Measurements from ENCODE around the gene PUM1.
"Not testable (repeated sequence)": the region's sequence is repeated elsewhere in the genome, so short reads cannot be mapped to it uniquely, and the experiment has no call there.

PUM1 gene

GRCh38 chr1:31065310-31066217 is at the start of gene PUM1:
Gene PUM1, minus strand, starts transcription at chr1:31065717. Its CDS starts 6,151 bp downstream, at chr1:31059566.
- DNase-seq (ENCODE audit: low read depth in 1 of 2, low spot score in 1 of 2), result peak; percentile 97 to 99

GRCh38 chr1:31112266-31112935 is 46.9 kb upstream of the PUM1 start:
- DNase-seq (ENCODE audit: low read depth in 1 of 2, low spot score in 1 of 2), result no peak

- DNase-seq (ENCODE audit: low read depth in 1 of 2, low spot score in 1 of 2), result no peak
These were observed 45.9 kb upstream of the PUM1 start for GRCh38 chr1:31111290-31111951.

- no peak for DNase-seq (ENCODE audit: low read depth in 1 of 2, low spot score in 1 of 2)
These were observed 45.3 kb upstream of the PUM1 start for GRCh38 chr1:31110846-31111245.

GRCh38 chr1:31108861-31109260 is 43.3 kb upstream of the PUM1 start:
- no peak for DNase-seq (ENCODE audit: low read depth in 1 of 2, low spot score in 1 of 2)

- DNase-seq (ENCODE audit: low read depth in 1 of 2, low spot score in 1 of 2), result no peak
These were observed 40.1 kb upstream of the PUM1 start for GRCh38 chr1:31105646-31106045.

- no peak for DNase-seq (ENCODE audit: low read depth in 1 of 2, low spot score in 1 of 2)
These were observed 37.0 kb upstream of the PUM1 start for GRCh38 chr1:31102501-31102950.

- no peak for DNase-seq (ENCODE audit: low read depth in 1 of 2, low spot score in 1 of 2)
These were observed 35.6 kb upstream of the PUM1 start for GRCh38 chr1:31101147-31101502.

GRCh38 chr1:31099293-31100032 is 33.9 kb upstream of the PUM1 start:
- no peak for DNase-seq (ENCODE audit: low read depth in 1 of 2, low spot score in 1 of 2)

- DNase-seq (ENCODE audit: low read depth in 1 of 2, low spot score in 1 of 2), result no peak
These were observed 30.5 kb upstream of the PUM1 start for GRCh38 chr1:31095985-31096384.

GRCh38 chr1:31095298-31095981 is 29.9 kb upstream of the PUM1 start:
- DNase-seq (ENCODE audit: low read depth in 1 of 2, low spot score in 1 of 2), result no peak

GRCh38 chr1:31088081-31088480 is 22.6 kb upstream of the PUM1 start:
- not testable (repeated sequence) for DNase-seq (ENCODE audit: low read depth in 1 of 2, low spot score in 1 of 2)

GRCh38 chr1:31084782-31085569 is 19.5 kb upstream of the PUM1 start:
- DNase-seq (ENCODE audit: low read depth in 1 of 2, low spot score in 1 of 2), result no peak

- DNase-seq (ENCODE audit: low read depth in 1 of 2, low spot score in 1 of 2), result no peak
These were observed 16.9 kb upstream of the PUM1 start for GRCh38 chr1:31082385-31082784.

- DNase-seq (ENCODE audit: low read depth in 1 of 2, low spot score in 1 of 2), result no peak
These were observed 7.5 kb upstream of the PUM1 start for GRCh38 chr1:31073044-31073443.

- no peak for DNase-seq (ENCODE audit: low read depth in 1 of 2, low spot score in 1 of 2)
These were observed 6.8 kb upstream of the PUM1 start for GRCh38 chr1:31072304-31072746.

GRCh38 chr1:31069392-31069791 is 3.9 kb upstream of the PUM1 start:
- no peak for DNase-seq (ENCODE audit: low read depth in 1 of 2, low spot score in 1 of 2)

GRCh38 chr1:31064718-31065309 is 703 bp downstream of the PUM1 start:
- DNase-seq (ENCODE audit: low read depth in 1 of 2, low spot score in 1 of 2), result peak in 1 of 2 donors; percentile 11

- DNase-seq (ENCODE audit: low read depth in 1 of 2, low spot score in 1 of 2), result no peak
These were observed 1.3 kb downstream of the PUM1 start for GRCh38 chr1:31064111-31064717.

Measured in activated CD4-positive, alpha-beta T cell treated with anti-CD3 and anti-CD28 coated beads, Interleukin-2, amount 50 U/mL, for 24 hours (primary cell).